Activated T-cell treated with anti-CD3 and anti-CD28 coated beads, Interleukin-2, amount 50 U/mL, for 4 hours (primary cell): ENCODE data around the gene PLA2G12A. TPM values are rescaled to one million over a fixed set of nuclear protein-coding genes. Genes with fewer than 3 reads are reported as not detected.
"Not testable (repeated sequence)": the region's sequence is repeated elsewhere in the genome, so short reads cannot be mapped to it uniquely, and the experiment has no call there.

ENCODE experiments used
- ATAC-seq, 2 donors: fragments of 200-7000 bp; cut with Tn5 transposase; one replicate each; pipeline ENCODE4 v1.10.0; 2021
- DNase-seq: peaks from one replicate; pipeline ENCODE4 v3.0.0-alpha.2; 2020
- H3K27me3 Mint-ChIP-seq: one replicate; pipeline ENCODE4 v1.8.0; 2021; ENCODE audit warnings: low read depth, mixed read lengths
- H3K36me3 Mint-ChIP-seq: one replicate; pipeline ENCODE4 v1.8.0; 2022; ENCODE audit warnings: mixed read lengths; ENCODE audit not compliant: insufficient read depth
- H3K4me1 Mint-ChIP-seq: one replicate; pipeline ENCODE4 v1.8.0; 2021; ENCODE audit warnings: low read depth, mixed read lengths
- H3K4me3 Mint-ChIP-seq: one replicate; pipeline ENCODE4 v1.8.0; 2021; ENCODE audit warnings: mild to moderate bottlenecking, moderate library complexity, mixed read lengths
- H3K9me3 Mint-ChIP-seq: one replicate; pipeline ENCODE4 v1.8.0; 2021; ENCODE audit warnings: mixed read lengths
- total RNA-seq, 3 donors: library from RNA; stranded (reverse); gene quantifications; one replicate each; pipeline ENCODE4 v1.2.1, GENCODE V29; 2021

Gene PLA2G12A
- total RNA-seq, 3 donors from 2014 or later: 12.9 to 18.2 (median 18.2) TPM

DNA sequence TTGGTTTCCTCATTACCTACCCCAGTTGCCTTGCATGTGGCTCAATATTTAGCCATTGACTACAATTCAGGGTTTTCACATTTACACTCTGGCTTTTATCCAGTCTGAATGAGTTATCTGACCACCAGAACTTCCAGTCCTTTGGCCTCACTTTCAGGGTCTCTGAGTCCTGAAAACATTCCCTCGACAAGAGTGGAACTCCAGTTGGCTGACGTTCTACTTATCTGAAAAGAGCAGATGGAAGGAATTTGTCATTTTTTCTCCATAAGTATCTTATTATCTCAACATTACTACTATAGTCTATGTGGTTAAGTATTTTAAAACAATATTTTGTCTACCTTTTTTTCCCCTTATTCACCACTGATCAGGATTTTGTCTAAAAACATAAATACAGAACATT is 21.4 kb downstream of the PLA2G12A start:
- no peaks in the 10 kb centered on the region for H3K9me3 Mint-ChIP-seq

DNA sequence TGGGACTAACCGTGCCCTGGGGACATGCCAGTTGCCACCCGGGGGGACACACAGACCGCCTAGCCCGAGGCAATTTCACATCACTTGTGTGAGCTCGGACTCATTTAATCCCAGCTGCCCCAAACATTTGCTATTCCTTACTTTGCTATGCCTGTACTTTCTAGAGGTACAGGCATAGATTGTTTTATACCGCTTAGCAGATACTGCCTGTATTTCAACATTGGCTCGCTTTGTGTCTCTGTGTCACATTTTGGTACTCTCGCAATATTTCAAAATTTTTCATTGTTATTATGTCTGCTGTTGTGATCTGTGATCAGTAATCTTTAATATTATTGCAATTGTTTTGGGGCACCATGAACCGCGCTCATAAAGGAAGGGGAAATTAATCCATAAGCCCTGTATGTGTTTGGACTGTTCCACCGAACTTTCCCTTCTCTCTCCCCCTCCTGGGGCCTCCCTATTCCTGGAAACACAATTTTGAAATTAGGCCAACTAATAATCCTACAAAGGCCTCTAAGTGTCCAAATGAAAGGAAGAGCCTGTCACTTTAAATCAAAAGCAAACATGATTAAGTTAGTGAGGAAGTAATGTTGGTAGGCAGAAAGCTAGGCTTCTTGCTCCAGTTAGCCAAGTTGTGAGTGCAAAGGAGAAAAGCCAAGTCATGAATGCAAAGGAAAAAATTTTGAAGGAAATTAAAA is 26.1 kb downstream of the PLA2G12A start:
- DNase-seq (no peak), ATAC-seq (no peak)
- no peaks in the 10 kb centered on the region for H3K9me3 Mint-ChIP-seq
- no peaks in the 10 kb centered on the region for H3K27me3 Mint-ChIP-seq
- peaks cover 38% of the 10 kb centered on the region for H3K4me1 Mint-ChIP-seq
- peak overlapping the region; percentile 93 for H3K4me3 Mint-ChIP-seq
- H3K36me3 Mint-ChIP-seq: peaks cover 3% of the 10 kb centered on the region

More for the DNA sequence above, 21.4 kb downstream of the PLA2G12A start:
- H3K4me1 Mint-ChIP-seq: peaks cover 7% of the 10 kb centered on the region
- H3K27me3 Mint-ChIP-seq: no peaks in the 10 kb centered on the region
- no peak for DNase-seq
- no peak overlapping the region for H3K4me3 Mint-ChIP-seq
- ATAC-seq: no peak
- peaks cover 11% of the 10 kb centered on the region for H3K36me3 Mint-ChIP-seq

DNA sequence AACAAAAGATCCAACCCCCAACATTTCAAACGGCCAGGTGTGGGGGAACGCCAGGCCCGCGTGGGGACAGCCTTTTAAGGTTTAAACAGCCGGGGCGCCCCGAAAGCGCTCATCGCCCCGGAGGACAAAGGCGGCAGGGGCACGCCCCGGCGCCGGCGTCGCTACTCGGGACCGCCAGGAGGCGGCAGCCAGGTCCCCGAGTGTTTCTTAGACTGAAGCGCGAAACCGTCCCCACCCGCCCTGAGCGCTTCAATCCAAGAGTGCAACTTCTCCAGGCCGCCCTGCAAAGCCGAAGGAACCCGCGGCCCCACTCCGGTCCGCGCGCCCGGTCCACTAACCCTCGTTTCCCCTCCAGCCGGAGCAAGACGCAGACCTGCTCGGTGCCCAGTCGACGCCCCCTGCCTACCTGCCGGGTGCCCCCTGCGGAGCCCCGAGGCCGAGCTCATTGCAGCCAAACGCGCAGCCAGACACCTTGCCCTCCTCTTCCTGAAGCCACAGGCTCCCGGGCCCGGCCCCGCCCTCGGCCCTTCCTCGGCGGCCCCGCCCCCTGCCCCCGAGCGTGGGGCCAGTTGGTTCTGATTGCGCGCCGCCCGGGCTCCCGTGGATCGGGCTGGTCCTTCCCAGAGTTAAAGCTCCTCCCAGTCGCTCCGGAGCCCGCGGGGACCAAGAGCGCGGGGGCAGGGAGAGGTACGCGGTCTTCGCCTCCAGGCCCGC is 26.8 kb downstream of the PLA2G12A start, which contains the start of gene CASP6:
Gene CASP6 (minus strand): TSS at position 496 of the 714 bp plus-strand sequence. CDS start 50 bp downstream, at position 446.
- H3K4me1 Mint-ChIP-seq: peaks cover 44% of the 10 kb centered on the region
- no peaks in the 10 kb centered on the region for H3K36me3 Mint-ChIP-seq
- peak; percentile 77 to 84 for ATAC-seq
- H3K27me3 Mint-ChIP-seq: no peaks in the 10 kb centered on the region
- peak; percentile 69 for DNase-seq
- no peaks in the 10 kb centered on the region for H3K9me3 Mint-ChIP-seq
- H3K4me3 Mint-ChIP-seq: peak within 1 kb of the TSS; percentile 93

DNA sequence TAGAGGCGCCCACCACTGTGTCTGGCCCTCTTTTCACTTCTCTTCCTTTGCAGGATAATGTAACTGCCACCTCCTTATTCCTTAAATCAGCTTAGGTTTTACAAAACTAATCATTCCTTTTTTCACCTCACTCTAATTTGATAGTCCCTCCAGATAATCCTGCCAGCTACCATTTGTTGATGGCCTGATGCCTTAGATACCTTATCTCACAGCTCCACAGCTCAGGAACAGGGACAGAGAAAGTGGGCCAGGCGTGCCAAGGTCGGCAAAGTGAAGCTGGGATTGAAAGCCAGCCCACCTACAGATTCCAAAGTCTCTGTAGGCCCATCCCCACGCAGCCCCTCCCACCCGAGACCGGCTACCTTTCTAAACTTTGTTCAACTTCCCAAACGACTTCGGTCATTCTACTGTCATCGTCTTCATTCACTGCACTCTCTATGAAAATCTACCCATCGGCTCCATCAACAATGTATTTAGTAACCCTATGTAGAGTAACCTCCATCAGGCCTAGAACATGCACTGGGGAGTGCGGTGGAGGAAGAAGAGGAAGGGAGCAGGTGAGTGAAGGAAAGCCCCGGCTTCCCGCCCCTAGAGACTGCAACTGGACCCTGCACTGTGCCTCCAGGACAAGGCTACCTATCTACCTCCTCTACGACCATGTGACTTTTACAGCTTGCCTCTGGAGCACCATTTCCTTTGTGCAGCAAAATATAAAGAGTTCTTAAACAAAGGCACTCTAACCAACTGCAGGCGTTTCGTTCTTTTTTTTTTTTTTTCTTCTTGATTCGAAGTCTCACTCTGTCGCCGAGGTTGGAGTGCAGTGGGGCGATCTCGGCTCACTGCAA is 28.1 kb downstream of the PLA2G12A start:
- Mint-ChIP-seq H3K4me1 (peaks cover 44% of the 10 kb centered on the region), H3K27me3 (no peaks in the 10 kb centered on the region), H3K9me3 (no peaks in the 10 kb centered on the region), H3K4me3 (peak overlapping the region; percentile 93), H3K36me3 (peaks cover 7% of the 10 kb centered on the region)
- DNase-seq (no peak), ATAC-seq (no peak)

GRCh38 chr4:109699553-109700225 is 30.2 kb downstream of the PLA2G12A start:
- Mint-ChIP-seq H3K9me3 (no peaks in the 10 kb centered on the region), H3K36me3 (peaks cover 7% of the 10 kb centered on the region), H3K4me1 (peaks cover 46% of the 10 kb centered on the region), H3K27me3 (no peaks in the 10 kb centered on the region), H3K4me3 (no peak overlapping the region)
- DNase-seq (no peak), ATAC-seq (no peak)

- Mint-ChIP-seq H3K36me3 (peaks cover 11% of the 10 kb centered on the region), H3K4me1 (peaks cover 41% of the 10 kb centered on the region), H3K4me3 (no peak overlapping the region), H3K27me3 (no peaks in the 10 kb centered on the region), H3K9me3 (no peaks in the 10 kb centered on the region)
- no peak for DNase-seq
- ATAC-seq: no peak
Measured at GRCh38 chr4:109698656-109699055, 31.2 kb downstream of the PLA2G12A start.

GRCh38 chr4:109691411-109691920 is 38.4 kb downstream of the PLA2G12A start:
- no peak for DNase-seq
- peaks cover 35% of the 10 kb centered on the region for H3K36me3 Mint-ChIP-seq
- ATAC-seq: peak; percentile 50 to 77
- no peak overlapping the region for H3K4me3 Mint-ChIP-seq
- no peaks in the 10 kb centered on the region for H3K9me3 Mint-ChIP-seq
- H3K27me3 Mint-ChIP-seq: no peaks in the 10 kb centered on the region
- peaks cover 34% of the 10 kb centered on the region for H3K4me1 Mint-ChIP-seq

DNA sequence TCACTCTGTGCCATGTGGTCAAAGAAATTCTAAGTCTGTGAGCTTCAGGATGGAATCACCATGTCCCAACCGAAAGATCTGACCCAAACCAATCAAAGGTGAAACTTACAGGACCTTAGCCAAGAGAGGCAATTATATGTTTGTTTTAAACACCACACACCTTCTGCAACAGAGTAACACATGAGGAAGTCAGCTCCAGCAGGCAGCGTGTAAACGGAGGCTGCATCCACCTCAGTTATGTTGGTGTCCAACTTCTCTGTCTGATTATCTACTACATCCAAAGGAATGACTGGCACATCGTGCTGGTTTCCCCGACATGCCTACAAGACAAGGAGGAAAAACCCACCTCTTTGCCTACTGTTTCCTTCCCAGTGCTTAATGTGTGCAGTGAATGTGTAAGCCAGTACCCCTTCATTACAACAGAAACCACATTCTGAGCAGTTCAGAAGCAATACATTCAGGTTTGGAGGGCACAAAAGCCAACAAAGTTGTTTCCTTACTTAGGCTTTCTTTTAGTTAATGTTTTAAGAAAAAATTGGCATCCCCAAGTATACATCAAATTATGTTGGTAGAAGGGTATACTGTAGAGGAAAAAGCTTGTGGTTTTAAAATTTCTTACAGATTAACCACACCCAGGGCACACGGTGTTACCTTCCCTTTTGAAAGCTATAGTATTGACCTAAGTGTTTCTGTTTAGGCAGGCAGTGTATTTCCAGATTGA is 39.0 kb downstream of the PLA2G12A start:
- DNase-seq: no peak
- Mint-ChIP-seq H3K4me3 (peak overlapping the region; percentile 31), H3K36me3 (peaks cover 35% of the 10 kb centered on the region)

DNA sequence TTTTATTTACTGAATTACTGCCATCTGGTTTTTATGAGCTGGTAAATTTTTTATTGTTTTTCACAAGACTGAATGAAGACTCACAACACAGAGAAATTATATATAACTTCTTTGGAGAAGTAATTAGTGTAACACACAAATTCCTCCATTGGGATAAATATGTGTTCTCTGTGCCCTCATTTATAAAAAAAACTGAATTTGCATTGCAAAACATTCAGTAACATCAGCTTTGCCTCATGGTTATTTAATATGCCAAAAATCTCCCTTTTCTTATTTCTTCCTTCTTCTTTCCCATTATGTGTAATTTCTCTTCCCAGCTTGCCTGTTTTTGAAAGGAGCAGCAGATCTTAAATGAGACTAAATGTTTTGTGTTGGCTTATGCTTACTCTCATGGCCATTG is 45.1 kb downstream of the PLA2G12A start:
- Mint-ChIP-seq H3K9me3 (no peaks in the 10 kb centered on the region), H3K36me3 (peaks cover 41% of the 10 kb centered on the region), H3K27me3 (no peaks in the 10 kb centered on the region), H3K4me1 (peaks cover 20% of the 10 kb centered on the region), H3K4me3 (no peak overlapping the region)
- ATAC-seq: no peak
- no peak for DNase-seq

More for the DNA sequence above, 39.0 kb downstream of the PLA2G12A start:
- peak; percentile 70 to 71 for ATAC-seq
- no peaks in the 10 kb centered on the region for H3K9me3 Mint-ChIP-seq
- no peaks in the 10 kb centered on the region for H3K27me3 Mint-ChIP-seq
- H3K4me1 Mint-ChIP-seq: peaks cover 32% of the 10 kb centered on the region

- Mint-ChIP-seq H3K4me1 (peaks cover 20% of the 10 kb centered on the region), H3K4me3 (no peak overlapping the region), H3K9me3 (no peaks in the 10 kb centered on the region), H3K27me3 (no peaks in the 10 kb centered on the region), H3K36me3 (peaks cover 40% of the 10 kb centered on the region)
- ATAC-seq (no peak), DNase-seq (no peak)
Measured at GRCh38 chr4:109683621-109684253, 46.1 kb downstream of the PLA2G12A start.

- ATAC-seq (no peak), DNase-seq (no peak)
- H3K4me3 Mint-ChIP-seq: no peak overlapping the region
- H3K27me3 Mint-ChIP-seq: no peaks in the 10 kb centered on the region
- H3K36me3 Mint-ChIP-seq: peaks cover 37% of the 10 kb centered on the region
- H3K9me3 Mint-ChIP-seq: no peaks in the 10 kb centered on the region
- peaks cover 20% of the 10 kb centered on the region for H3K4me1 Mint-ChIP-seq
Measured at GRCh38 chr4:109682875-109683274, 47.0 kb downstream of the PLA2G12A start.

GRCh38 chr4:109678925-109679324 is 50.9 kb downstream of the PLA2G12A start:
- Mint-ChIP-seq H3K4me1 (peaks cover 29% of the 10 kb centered on the region), H3K36me3 (peaks cover 38% of the 10 kb centered on the region)
- DNase-seq, ATAC-seq, H3K9me3 Mint-ChIP-seq, H3K27me3 Mint-ChIP-seq, H3K4me3 Mint-ChIP-seq: not testable (repeated sequence)

- H3K4me1 Mint-ChIP-seq: peaks cover 27% of the 10 kb centered on the region
- peaks cover 40% of the 10 kb centered on the region for H3K36me3 Mint-ChIP-seq
- DNase-seq, H3K4me3 Mint-ChIP-seq, ATAC-seq, H3K27me3 Mint-ChIP-seq, H3K9me3 Mint-ChIP-seq: not testable (repeated sequence)
Measured at GRCh38 chr4:109678472-109678871, 51.4 kb downstream of the PLA2G12A start.
